Measurements from ENCODE around the gene ANTXR2. TPM values are rescaled to one million over a fixed set of nuclear protein-coding genes. Genes with fewer than 3 reads are reported as not detected.

Gene ANTXR2
- polyA plus RNA-seq, 1 experiment = 105 TPM

DNA sequence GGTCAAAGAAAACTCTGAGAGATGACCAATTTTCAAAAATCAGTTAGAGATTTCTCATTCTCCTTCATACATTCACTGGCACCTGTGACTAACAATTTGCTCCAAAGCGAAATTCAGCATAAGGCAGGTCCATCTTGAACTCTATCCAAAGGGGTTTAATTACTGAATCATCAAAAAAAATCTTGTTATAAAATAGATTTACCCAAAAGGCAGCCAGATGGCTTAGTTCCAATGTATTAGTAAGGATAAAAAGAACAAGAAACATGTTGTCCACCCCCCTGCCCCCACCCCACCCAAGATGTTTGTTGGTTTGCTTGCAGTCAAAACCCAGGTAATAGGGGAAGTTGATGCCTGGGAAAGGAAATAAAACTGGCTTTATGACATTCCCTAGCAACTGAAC is 200.3 kb downstream of the ANTXR2 start:
- Histone ChIP-seq H3K27me3 (ENCODE audit: control insufficient read depth, insufficient read depth, low read length) (no peaks in the 10 kb centered on the region), H3K4me3 (ENCODE audit: low read depth, low read length) (no peak overlapping the region), H3K27ac (ENCODE audit: low read depth, low read length) (no peak overlapping the region), H3K9me3 (ENCODE audit: control insufficient read depth, insufficient read depth, low read length) (no peaks in the 10 kb centered on the region)
- DNase-seq (ENCODE audit: low read depth, low spot score) = no peak
- TF ChIP-seq, protein P1, sequence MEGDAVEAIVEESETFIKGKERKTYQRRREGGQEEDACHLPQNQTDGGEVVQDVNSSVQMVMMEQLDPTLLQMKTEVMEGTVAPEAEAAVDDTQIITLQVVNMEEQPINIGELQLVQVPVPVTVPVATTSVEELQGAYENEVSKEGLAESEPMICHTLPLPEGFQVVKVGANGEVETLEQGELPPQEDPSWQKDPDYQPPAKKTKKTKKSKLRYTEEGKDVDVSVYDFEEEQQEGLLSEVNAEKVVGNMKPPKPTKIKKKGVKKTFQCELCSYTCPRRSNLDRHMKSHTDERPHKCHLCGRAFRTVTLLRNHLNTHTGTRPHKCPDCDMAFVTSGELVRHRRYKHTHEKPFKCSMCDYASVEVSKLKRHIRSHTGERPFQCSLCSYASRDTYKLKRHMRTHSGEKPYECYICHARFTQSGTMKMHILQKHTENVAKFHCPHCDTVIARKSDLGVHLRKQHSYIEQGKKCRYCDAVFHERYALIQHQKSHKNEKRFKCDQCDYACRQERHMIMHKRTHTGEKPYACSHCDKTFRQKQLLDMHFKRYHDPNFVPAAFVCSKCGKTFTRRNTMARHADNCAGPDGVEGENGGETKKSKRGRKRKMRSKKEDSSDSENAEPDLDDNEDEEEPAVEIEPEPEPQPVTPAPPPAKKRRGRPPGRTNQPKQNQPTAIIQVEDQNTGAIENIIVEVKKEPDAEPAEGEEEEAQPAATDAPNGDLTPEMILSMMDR (IDR thresholded peaks at IDR 0.05; ENCODE audit: low read depth, low read length) = no peak
- CTCF ChIA-PET = no interaction called here
- POLR2A ChIA-PET = no interaction called here

DNA sequence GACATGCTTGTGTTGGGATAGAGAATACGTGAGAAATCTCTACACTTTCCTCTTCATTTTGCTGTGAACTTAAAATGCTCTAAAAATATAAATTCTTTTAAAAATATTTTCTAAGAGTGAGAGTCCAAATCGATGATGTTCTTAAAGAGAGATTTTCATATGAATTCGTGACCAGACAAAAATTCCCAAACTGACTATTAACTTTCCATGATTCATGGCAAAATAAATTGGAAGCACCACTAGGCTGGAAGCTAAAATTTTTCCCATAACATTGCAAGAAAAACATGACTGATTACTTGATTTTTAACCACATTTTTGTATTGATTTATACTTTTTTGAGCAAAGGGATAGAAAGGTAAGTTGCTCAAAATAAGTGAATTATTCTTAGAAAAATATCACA is 201.1 kb downstream of the ANTXR2 start:
- H3K27ac ChIP-seq (ENCODE audit: low read depth, low read length) = no peak overlapping the region
- H3K9me3 ChIP-seq (ENCODE audit: control insufficient read depth, insufficient read depth, low read length) = no peaks in the 10 kb centered on the region
- H3K4me3 ChIP-seq (ENCODE audit: low read depth, low read length) = no peak overlapping the region
- ChIA-PET POLR2A (no interaction called here), CTCF (no interaction called here)
- TF ChIP-seq, protein P1 (IDR thresholded peaks at IDR 0.05; ENCODE audit: low read depth, low read length) = no peak
- no peaks in the 10 kb centered on the region for H3K27me3 ChIP-seq (ENCODE audit: control insufficient read depth, insufficient read depth, low read length)
- DNase-seq (ENCODE audit: low read depth, low spot score) = no peak

DNA sequence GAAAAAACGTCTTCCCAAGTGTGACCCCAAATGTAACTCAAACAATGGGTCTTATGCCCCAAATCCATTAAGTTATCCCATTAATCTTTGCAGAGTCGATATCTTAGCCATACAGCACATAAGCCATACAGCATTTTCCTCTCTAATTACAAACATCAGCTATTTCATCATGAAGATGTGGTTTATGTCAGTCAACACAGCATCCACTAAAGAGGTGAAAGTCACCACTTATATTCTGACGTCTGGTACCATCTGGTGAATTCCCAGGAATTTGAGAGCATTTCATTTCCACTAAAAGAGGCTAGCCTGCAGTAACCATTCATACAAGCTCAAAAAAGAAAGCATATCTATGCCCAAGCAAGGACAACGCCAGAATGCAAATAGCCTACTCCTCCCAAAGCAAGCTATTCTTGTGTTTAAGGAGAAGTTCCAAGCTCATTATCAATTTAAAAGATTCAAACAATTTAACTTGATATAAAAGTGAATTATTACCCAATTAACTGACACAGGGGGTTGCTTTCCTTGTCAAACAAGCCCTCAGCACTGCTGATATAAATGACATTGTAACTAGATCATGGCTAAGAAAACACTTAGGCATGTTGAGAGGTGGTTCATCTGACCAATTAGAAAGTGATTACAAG is 203.3 kb downstream of the ANTXR2 start:
- Histone ChIP-seq H3K4me3 (ENCODE audit: low read depth, low read length) (no peak overlapping the region), H3K27me3 (ENCODE audit: control insufficient read depth, insufficient read depth, low read length) (no peaks in the 10 kb centered on the region), H3K9me3 (ENCODE audit: control insufficient read depth, insufficient read depth, low read length) (no peaks in the 10 kb centered on the region), H3K27ac (ENCODE audit: low read depth, low read length) (no peak overlapping the region)
- CTCF ChIA-PET = interaction anchor here (1.0 kb wide), 1 partner anchor 333 kb away, joined by 5 read pairs; no protein-coding TSS in a partner anchor
- DNase-seq (ENCODE audit: low read depth, low spot score) = no peak
- TF ChIP-seq, protein P1 (IDR thresholded peaks at IDR 0.05; ENCODE audit: low read depth, low read length) = no peak
- POLR2A ChIA-PET = no interaction called here

DNA sequence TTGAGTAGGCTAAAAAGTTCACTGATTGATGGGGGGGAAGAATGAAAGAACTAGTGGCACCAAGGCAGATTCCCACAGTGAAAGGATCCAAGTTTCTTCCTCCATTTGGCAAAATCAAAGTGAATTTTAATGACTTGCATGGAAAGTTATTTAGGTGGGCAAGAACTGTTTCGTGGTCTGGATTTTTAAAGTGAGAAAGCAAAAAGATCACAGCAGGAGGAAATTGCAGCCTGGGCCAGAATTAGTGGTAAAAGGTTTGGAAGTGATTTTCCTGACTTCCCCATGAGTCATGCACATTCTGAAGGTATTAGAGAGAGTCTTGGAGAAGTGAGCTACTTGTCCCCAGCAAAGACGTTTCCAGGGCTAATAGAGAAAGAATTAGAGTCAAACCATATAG is 207.8 kb downstream of the ANTXR2 start:
- H3K9me3 ChIP-seq (ENCODE audit: control insufficient read depth, insufficient read depth, low read length) = no peaks in the 10 kb centered on the region
- no peak overlapping the region for H3K27ac ChIP-seq (ENCODE audit: low read depth, low read length)
- TF ChIP-seq, protein P1 (IDR thresholded peaks at IDR 0.05; ENCODE audit: low read depth, low read length) = no peak
- H3K4me3 ChIP-seq (ENCODE audit: low read depth, low read length) = no peak overlapping the region
- ChIA-PET POLR2A (no interaction called here), CTCF (no interaction called here)
- H3K27me3 ChIP-seq (ENCODE audit: control insufficient read depth, insufficient read depth, low read length) = no peaks in the 10 kb centered on the region
- no peak for DNase-seq (ENCODE audit: low read depth, low spot score)

DNA sequence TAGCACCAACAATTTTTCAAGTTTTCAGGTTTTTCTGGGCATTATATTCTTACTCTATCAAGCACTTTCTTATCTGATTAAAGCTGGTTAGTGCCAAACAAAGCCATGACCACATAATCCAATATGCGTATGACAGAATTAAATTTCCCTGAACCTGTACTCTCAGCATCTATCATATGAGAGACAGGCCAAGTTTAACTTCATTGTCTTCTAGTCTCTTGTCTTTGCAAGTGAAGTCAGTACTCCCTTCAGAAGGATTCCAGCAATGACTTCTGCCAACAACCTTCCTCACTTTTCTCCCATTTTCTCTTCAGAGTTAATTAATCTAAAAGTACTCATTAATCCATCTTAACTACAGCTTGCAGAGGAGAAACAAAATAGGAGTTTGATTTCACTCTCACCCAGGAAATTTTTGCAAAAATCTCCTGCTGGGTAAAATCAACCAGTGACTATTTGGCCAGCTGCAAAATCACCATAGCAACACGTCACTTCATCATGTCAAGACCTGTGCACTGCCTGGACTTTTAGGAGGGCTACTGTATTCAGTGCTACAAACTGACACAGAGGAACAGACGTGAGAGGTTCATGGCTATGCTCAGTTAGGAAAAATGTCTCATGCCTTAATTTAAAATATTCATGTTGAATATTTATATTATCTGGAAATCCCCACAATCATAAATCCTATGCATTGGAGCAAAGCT is 208.4 kb downstream of the ANTXR2 start:
- CTCF ChIA-PET = no interaction called here
- TF ChIP-seq, protein P1 (IDR thresholded peaks at IDR 0.05; ENCODE audit: low read depth, low read length) = no peak
- DNase-seq (ENCODE audit: low read depth, low spot score) = no peak
- Histone ChIP-seq H3K27me3 (ENCODE audit: control insufficient read depth, insufficient read depth, low read length) (no peaks in the 10 kb centered on the region), H3K9me3 (ENCODE audit: control insufficient read depth, insufficient read depth, low read length) (no peaks in the 10 kb centered on the region), H3K27ac (ENCODE audit: low read depth, low read length) (no peak overlapping the region), H3K4me3 (ENCODE audit: low read depth, low read length) (no peak overlapping the region)
- POLR2A ChIA-PET = no interaction called here
